Measurements from ENCODE around the gene DENR. TPM values are rescaled to one million over a fixed set of nuclear protein-coding genes. Genes with fewer than 3 reads are reported as not detected.

DENR gene
- total RNA-seq, 6 donors from 2014 or later, result 8.8 to 30.3 (median 23.6) TPM

DNA sequence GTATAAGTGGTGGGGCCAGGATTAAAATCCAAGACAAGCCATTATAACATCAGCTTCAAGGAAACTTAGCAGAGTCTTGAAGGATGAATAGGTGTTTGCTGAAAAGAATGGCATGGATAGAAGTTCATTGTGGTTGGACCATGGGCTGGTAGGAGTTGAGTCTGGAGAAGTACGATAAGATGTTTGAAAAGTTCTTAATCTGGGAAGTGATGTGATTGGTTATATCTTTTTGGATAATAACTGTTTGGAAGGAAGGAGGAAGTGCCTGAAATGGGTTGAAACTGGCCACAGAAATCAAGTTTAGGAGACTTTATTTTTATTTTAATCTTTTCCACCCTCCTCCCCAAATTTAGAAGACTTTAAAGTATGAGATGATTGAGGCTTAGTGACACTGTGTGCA is 4.9 kb downstream of the DENR start:
- TF ChIP-seq POLR2A (IDR thresholded peaks at IDR 0.05), result no peak
- no peak for TF ChIP-seq CTCF (IDR thresholded peaks at IDR 0.05)
- no peak for TF ChIP-seq POLR2AphosphoS5 (IDR thresholded peaks at IDR 0.05)
- TF ChIP-seq EP300 (IDR thresholded peaks at IDR 0.05), result no peak
- WGBS, 2 donors, result 82 to 97% methylated on average over 1 of the region's 1 CpG
- Histone ChIP-seq H3K4me3 (no peak overlapping the region), H3K27me3 (no peaks in the 10 kb centered on the region), H3K9me3 (no peaks in the 10 kb centered on the region), H3K27ac (no peak overlapping the region), H3K4me1 (peaks cover 10 to 12% (median 11%) of the 10 kb centered on the region in 4 donors), H3K36me3 (peaks cover 0 to 85% (median 29%) of the 10 kb centered on the region in 4 donors)
- no peak for DNase-seq
- no peak for ATAC-seq (ENCODE audit: low FRiP score in 2 of 2)

DNA sequence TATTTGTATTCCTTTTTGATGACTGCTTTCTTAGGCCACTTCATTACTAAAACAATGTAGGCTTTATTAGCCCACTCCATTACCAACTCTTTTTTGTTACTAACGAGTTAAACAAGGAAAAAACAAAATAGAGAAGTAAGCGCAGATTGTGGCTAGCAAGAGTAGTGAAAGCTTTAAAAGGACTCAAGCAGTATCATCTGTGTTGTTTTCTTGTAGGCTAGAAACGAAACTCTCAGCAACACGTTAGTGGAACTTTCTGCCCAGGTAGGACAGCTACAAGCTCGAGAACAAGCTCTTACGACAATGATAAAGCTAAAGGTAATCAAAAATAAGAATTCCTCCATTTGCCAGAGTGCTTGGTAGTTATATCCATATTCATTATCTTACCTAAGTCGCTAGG is 32.9 kb downstream of the DENR start:
- no peak for TF ChIP-seq POLR2AphosphoS5 (IDR thresholded peaks at IDR 0.05)
- no peak for TF ChIP-seq POLR2A (IDR thresholded peaks at IDR 0.05)
- no peak for TF ChIP-seq EP300 (IDR thresholded peaks at IDR 0.05)
- TF ChIP-seq CTCF (IDR thresholded peaks at IDR 0.05), result no peak
- H3K27ac ChIP-seq, result no peak overlapping the region
- no peak for DNase-seq
- no peaks in the 10 kb centered on the region for H3K9me3 ChIP-seq
- H3K36me3 ChIP-seq, result no peaks in the 10 kb centered on the region
- no peak overlapping the region for H3K4me3 ChIP-seq
- WGBS, 2 donors, result 81 to 82% methylated on average over 7 of the region's 7 CpGs
- ATAC-seq (ENCODE audit: low FRiP score in 2 of 2), result no peak
- no peaks in the 10 kb centered on the region for H3K4me1 ChIP-seq
- no peaks in the 10 kb centered on the region for H3K27me3 ChIP-seq

- ATAC-seq (ENCODE audit: low FRiP score in 2 of 2), result no peak
- no peak for TF ChIP-seq POLR2AphosphoS5 (IDR thresholded peaks at IDR 0.05)
- no peak for TF ChIP-seq CTCF (IDR thresholded peaks at IDR 0.05)
- no peak for TF ChIP-seq EP300 (IDR thresholded peaks at IDR 0.05)
- no peak for TF ChIP-seq POLR2A (IDR thresholded peaks at IDR 0.05)
- no peaks in the 10 kb centered on the region for H3K36me3 ChIP-seq
- 69 to 77% methylated on average over 4 of the region's 4 CpGs for WGBS, 2 donors
- no peak overlapping the region for H3K27ac ChIP-seq
- H3K9me3 ChIP-seq, result no peaks in the 10 kb centered on the region
- no peaks in the 10 kb centered on the region for H3K4me1 ChIP-seq
- H3K4me3 ChIP-seq, result no peak overlapping the region
- DNase-seq, result no peak
- no peaks in the 10 kb centered on the region for H3K27me3 ChIP-seq
These were observed 35.8 kb downstream of the DENR start for GRCh38 chr12:122788387-122788786.

DNA sequence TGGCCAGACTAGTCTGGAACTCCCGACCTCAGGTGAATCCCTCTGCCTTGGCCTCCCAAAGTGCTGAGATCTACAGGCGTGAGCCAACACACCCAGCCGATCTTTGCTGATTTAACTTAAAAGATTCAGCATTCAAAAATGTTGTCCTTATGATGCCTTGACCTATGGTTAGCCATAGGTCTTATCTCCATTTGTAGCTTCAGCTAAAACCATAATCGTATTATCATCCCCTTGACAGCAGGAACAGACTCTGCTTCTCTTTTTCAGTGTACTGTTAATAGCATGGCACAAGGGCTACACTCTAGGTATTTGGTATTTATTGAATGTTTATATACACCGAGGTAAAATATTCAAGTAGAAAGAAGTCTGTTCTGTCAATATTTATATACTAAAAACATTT is 37.0 kb downstream of the DENR start:
- Histone ChIP-seq H3K27ac (no peak overlapping the region), H3K36me3 (no peaks in the 10 kb centered on the region), H3K27me3 (no peaks in the 10 kb centered on the region), H3K9me3 (no peaks in the 10 kb centered on the region), H3K4me1 (no peaks in the 10 kb centered on the region), H3K4me3 (no peak overlapping the region)
- ATAC-seq (ENCODE audit: low FRiP score in 2 of 2) (no peak), DNase-seq (no peak)
- TF ChIP-seq EP300 (IDR thresholded peaks at IDR 0.05) (no peak), POLR2A (IDR thresholded peaks at IDR 0.05) (no peak), POLR2AphosphoS5 (IDR thresholded peaks at IDR 0.05) (no peak), CTCF (IDR thresholded peaks at IDR 0.05) (no peak)
- 78 to 86% methylated on average over 5 of the region's 5 CpGs for WGBS, 2 donors

- Histone ChIP-seq H3K4me1 (no peaks in the 10 kb centered on the region), H3K27me3 (no peaks in the 10 kb centered on the region), H3K36me3 (no peaks in the 10 kb centered on the region), H3K4me3 (no peak overlapping the region), H3K9me3 (no peaks in the 10 kb centered on the region), H3K27ac (no peak overlapping the region)
- WGBS, 2 donors, result 80 to 85% methylated on average over 5 of the region's 5 CpGs
- DNase-seq, result no peak
- no peak for TF ChIP-seq CTCF (IDR thresholded peaks at IDR 0.05)
- TF ChIP-seq EP300 (IDR thresholded peaks at IDR 0.05), result no peak
- no peak for TF ChIP-seq POLR2AphosphoS5 (IDR thresholded peaks at IDR 0.05)
- TF ChIP-seq POLR2A (IDR thresholded peaks at IDR 0.05), result no peak
- ATAC-seq (ENCODE audit: low FRiP score in 2 of 2), result no peak
These were observed 37.9 kb downstream of the DENR start for GRCh38 chr12:122790393-122791075.

Measured in upper lobe of left lung (tissue), 6 donors.